ENCODE measurements around the gene PTGER3. TPM values are rescaled to one million over a fixed set of nuclear protein-coding genes. Genes with fewer than 3 reads are reported as not detected.

PTGER3 gene
- polyA plus RNA-seq, 3 donors, result 0.29 TPM; not detected in 2

DNA sequence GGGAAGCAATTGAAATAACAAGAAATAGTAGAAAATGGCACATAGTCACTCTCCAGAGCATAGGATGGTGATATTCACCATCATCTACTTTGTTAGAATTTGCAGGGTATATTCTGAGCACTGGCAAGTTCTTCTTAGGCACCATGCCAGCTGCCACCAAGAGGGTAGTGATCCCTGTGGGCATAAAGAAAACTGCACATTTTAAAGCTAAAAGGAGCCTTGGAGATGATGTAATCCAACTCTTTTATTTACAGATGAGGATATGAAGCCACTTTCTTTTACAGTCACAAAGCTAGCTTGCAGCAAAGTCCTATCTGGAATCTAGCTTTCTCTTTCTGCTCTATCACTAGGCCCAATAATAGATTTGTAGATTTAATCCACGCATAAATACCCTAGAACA lies 69.0 kb downstream of the PTGER3 start:
- Histone ChIP-seq H3K4me2 (replicated peaks; ENCODE audit: extremely low read depth, low read length, poor library complexity, severe bottlenecking) (peak overlapping the region; percentile 62), H3K9me3 (replicated peaks in 1 of 2; ENCODE audit: control insufficient read depth in 1 of 2, insufficient read depth in 1 of 2, low read length in 2 of 2) (no peaks in the 10 kb centered on the region), H3K79me2 (ENCODE audit: insufficient read depth, low read length) (no peaks in the 10 kb centered on the region), H3K4me1 (ENCODE audit: control insufficient read depth in 1 of 2, insufficient read depth in 2 of 2, low read length in 2 of 2) (peaks cover 29 to 33% of the 10 kb centered on the region in 2 donors), H2AFZ (ENCODE audit: insufficient read depth, low read depth, low read length, poor library complexity, severe bottlenecking) (no peak overlapping the region), H4K20me1 (ENCODE audit: insufficient read depth, low read length) (no peaks in the 10 kb centered on the region), H3K4me3 (replicated peaks in 1 of 3; ENCODE audit: low read depth in 2 of 3, low read length in 3 of 3) (no peak overlapping the region), H3K36me3 (replicated peaks in 1 of 2; ENCODE audit: control insufficient read depth in 1 of 2, insufficient read depth in 2 of 2, low read length in 2 of 2) (no peaks in the 10 kb centered on the region), H3K27ac (ENCODE audit: low read depth in 1 of 2, low read length in 2 of 2) (no peak overlapping the region), H3K27me3 (ENCODE audit: control insufficient read depth in 2 of 2, insufficient read depth in 2 of 2, low read length in 2 of 2) (no peaks in the 10 kb centered on the region), H3K9ac (ENCODE audit: insufficient read depth, low read length, poor library complexity, severe bottlenecking) (no peak overlapping the region)
- peaks cover 33% of the 10 kb centered on the region for H3K4me1 Mint-ChIP-seq
- H3K4me3 Mint-ChIP-seq, result no peak overlapping the region
- H3K27me3 Mint-ChIP-seq (ENCODE audit: low read depth in 3 of 3), result peaks cover 1 to 5% (median 4%) of the 10 kb centered on the region in 3 donors
- WGBS (ENCODE audit: insufficient coverage), result no CpG with 5 or more reads among the region's 1 CpG
- no peak for TF ChIP-seq CTCF (IDR thresholded peaks at IDR 0.05)
- H3K36me3 Mint-ChIP-seq, result no peaks in the 10 kb centered on the region
- peak; percentile 30 to 55 (median 46) for DNase-seq
- H3K27ac Mint-ChIP-seq, result no peak overlapping the region
- no peaks in the 10 kb centered on the region for H3K9me3 Mint-ChIP-seq
- intact Hi-C loops (cut with micrococcal nuclease), result no loop called here

- Mint-ChIP-seq H3K36me3 (no peaks in the 10 kb centered on the region), H3K27ac (no peak overlapping the region), H3K27me3 (ENCODE audit: low read depth in 3 of 3) (peaks cover 1 to 4% (median 3%) of the 10 kb centered on the region in 3 donors), H3K4me3 (no peak overlapping the region), H3K4me1 (peaks cover 33% of the 10 kb centered on the region), H3K9me3 (no peaks in the 10 kb centered on the region)
- H3K9ac ChIP-seq (ENCODE audit: insufficient read depth, low read length, poor library complexity, severe bottlenecking), result no peak overlapping the region
- no peaks in the 10 kb centered on the region for H3K79me2 ChIP-seq (ENCODE audit: insufficient read depth, low read length)
- H3K4me3 ChIP-seq (replicated peaks in 1 of 3; ENCODE audit: low read depth in 2 of 3, low read length in 3 of 3), result no peak overlapping the region
- TF ChIP-seq CTCF (IDR thresholded peaks at IDR 0.05), result no peak
- DNase-seq, result no peak
- no peaks in the 10 kb centered on the region for H3K36me3 ChIP-seq (replicated peaks in 1 of 2; ENCODE audit: control insufficient read depth in 1 of 2, insufficient read depth in 2 of 2, low read length in 2 of 2)
- no peak overlapping the region for H2AFZ ChIP-seq (ENCODE audit: insufficient read depth, low read depth, low read length, poor library complexity, severe bottlenecking)
- no peak overlapping the region for H3K4me2 ChIP-seq (replicated peaks; ENCODE audit: extremely low read depth, low read length, poor library complexity, severe bottlenecking)
- H3K4me1 ChIP-seq (ENCODE audit: control insufficient read depth in 1 of 2, insufficient read depth in 2 of 2, low read length in 2 of 2), result peaks cover 29 to 33% of the 10 kb centered on the region in 2 donors
- no peaks in the 10 kb centered on the region for H3K9me3 ChIP-seq (replicated peaks in 1 of 2; ENCODE audit: control insufficient read depth in 1 of 2, insufficient read depth in 1 of 2, low read length in 2 of 2)
- intact Hi-C loops (cut with micrococcal nuclease), result no loop called here
- WGBS (ENCODE audit: insufficient coverage), result 52% methylated on average over 3 of the region's 3 CpGs
- H3K27ac ChIP-seq (ENCODE audit: low read depth in 1 of 2, low read length in 2 of 2), result no peak overlapping the region
- no peaks in the 10 kb centered on the region for H4K20me1 ChIP-seq (ENCODE audit: insufficient read depth, low read length)
- H3K27me3 ChIP-seq (ENCODE audit: control insufficient read depth in 2 of 2, insufficient read depth in 2 of 2, low read length in 2 of 2), result no peaks in the 10 kb centered on the region
Observed at GRCh38 chr1:70977575-70977974, 70.0 kb downstream of the PTGER3 start.

All from CD14-positive monocyte (primary cell).